ENCODE measurements around the gene CCDC9.
"Not testable (repeated sequence)": the region's sequence is repeated elsewhere in the genome, so short reads cannot be mapped to it uniquely, and the experiment has no call there.

Gene CCDC9

GRCh38 chr19:47300867-47301266 lies 44.5 kb downstream of the CCDC9 start:
- DNase-seq (ENCODE audit: low read depth, low spot score), result not testable (repeated sequence)

GRCh38 chr19:47302249-47302648 lies 45.9 kb downstream of the CCDC9 start:
- no peak for DNase-seq (ENCODE audit: low read depth, low spot score)

GRCh38 chr19:47303966-47304365 lies 47.6 kb downstream of the CCDC9 start:
- no peak for DNase-seq (ENCODE audit: low read depth, low spot score)

GRCh38 chr19:47305309-47305751 lies 49.0 kb downstream of the CCDC9 start:
- peak; percentile 79 for DNase-seq (ENCODE audit: low read depth, low spot score)

- no peak for DNase-seq (ENCODE audit: low read depth, low spot score)
These were observed 50.0 kb downstream of the CCDC9 start for GRCh38 chr19:47306303-47306702.

GRCh38 chr19:47309038-47309437 lies 52.7 kb downstream of the CCDC9 start:
- no peak for DNase-seq (ENCODE audit: low read depth, low spot score)

GRCh38 chr19:47309608-47310007 lies 53.3 kb downstream of the CCDC9 start, which contains the start of gene C5AR1:
TSS of gene C5AR1 (plus strand) at chr19:47309861. CDS start at chr19:47309896, 35 bp downstream.
- no peak for DNase-seq (ENCODE audit: low read depth, low spot score)

- no peak for DNase-seq (ENCODE audit: low read depth, low spot score)
These were observed 54.0 kb downstream of the CCDC9 start for GRCh38 chr19:47310323-47310722.

- DNase-seq (ENCODE audit: low read depth, low spot score), result no peak
These were observed 54.5 kb downstream of the CCDC9 start for GRCh38 chr19:47310819-47311218.

- DNase-seq (ENCODE audit: low read depth, low spot score), result no peak
These were observed 56.2 kb downstream of the CCDC9 start for GRCh38 chr19:47312366-47313006.

GRCh38 chr19:47313754-47314295 lies 57.5 kb downstream of the CCDC9 start:
- DNase-seq (ENCODE audit: low read depth, low spot score), result no peak

- peak; percentile 66 for DNase-seq (ENCODE audit: low read depth, low spot score)
These were observed 58.9 kb downstream of the CCDC9 start for GRCh38 chr19:47315125-47315821.

- DNase-seq (ENCODE audit: low read depth, low spot score), result no peak
These were observed 60.2 kb downstream of the CCDC9 start for GRCh38 chr19:47316513-47316912.

- no peak for DNase-seq (ENCODE audit: low read depth, low spot score)
These were observed 63.9 kb downstream of the CCDC9 start for GRCh38 chr19:47319923-47320871.

All from astrocyte of the hippocampus (primary cell).